GM12801 (cell line): ENCODE data around the gene SMNDC1.

Source experiments
- CTCF ChIP-seq: IDR thresholded peaks from one replicate; pipeline ENCODE4 v1.5.1; 2011; ENCODE audit warnings: control low read depth; ENCODE audit not compliant: insufficient read length; ENCODE audit errors: extremely low read depth

Gene SMNDC1

GRCh38 chr10:110277591-110277990 is 27.1 kb downstream of the SMNDC1 start:
- no peak for TF ChIP-seq CTCF

- no peak for TF ChIP-seq CTCF
These were observed 28.1 kb downstream of the SMNDC1 start for GRCh38 chr10:110276603-110277002.

GRCh38 chr10:110275128-110275729 is 29.5 kb downstream of the SMNDC1 start:
- no peak for TF ChIP-seq CTCF

GRCh38 chr10:110274647-110275046 is 30.1 kb downstream of the SMNDC1 start:
- no peak for TF ChIP-seq CTCF

DNA sequence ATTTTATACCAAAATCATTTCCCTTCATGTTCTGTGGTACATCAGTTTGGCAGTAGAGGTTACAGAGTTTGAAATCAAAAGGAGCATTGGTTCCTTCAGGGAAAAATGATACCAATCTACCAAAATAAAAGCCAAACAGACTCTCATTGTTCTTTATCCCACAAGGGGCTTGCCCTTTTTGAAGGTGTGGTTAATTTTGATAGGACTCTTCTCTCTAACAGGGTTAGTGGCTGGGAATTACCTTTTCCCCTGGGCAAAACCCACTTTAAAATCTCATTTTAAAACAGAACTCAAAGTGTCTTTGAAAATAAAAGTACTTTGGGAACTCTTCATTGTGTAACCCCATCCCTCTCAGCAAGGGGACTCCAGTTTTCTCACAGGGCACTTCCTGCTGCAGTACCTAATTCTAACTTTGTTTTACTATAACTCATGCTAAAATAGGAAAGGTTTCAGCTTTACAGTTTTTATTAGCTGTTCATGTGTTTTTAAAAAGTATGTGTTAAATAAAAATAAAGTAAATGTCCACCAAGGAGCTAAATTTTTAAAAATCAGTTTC is 30.6 kb downstream of the SMNDC1 start:
- TF ChIP-seq CTCF, result no peak

GRCh38 chr10:110273474-110273873 is 31.2 kb downstream of the SMNDC1 start:
- TF ChIP-seq CTCF, result no peak

DNA sequence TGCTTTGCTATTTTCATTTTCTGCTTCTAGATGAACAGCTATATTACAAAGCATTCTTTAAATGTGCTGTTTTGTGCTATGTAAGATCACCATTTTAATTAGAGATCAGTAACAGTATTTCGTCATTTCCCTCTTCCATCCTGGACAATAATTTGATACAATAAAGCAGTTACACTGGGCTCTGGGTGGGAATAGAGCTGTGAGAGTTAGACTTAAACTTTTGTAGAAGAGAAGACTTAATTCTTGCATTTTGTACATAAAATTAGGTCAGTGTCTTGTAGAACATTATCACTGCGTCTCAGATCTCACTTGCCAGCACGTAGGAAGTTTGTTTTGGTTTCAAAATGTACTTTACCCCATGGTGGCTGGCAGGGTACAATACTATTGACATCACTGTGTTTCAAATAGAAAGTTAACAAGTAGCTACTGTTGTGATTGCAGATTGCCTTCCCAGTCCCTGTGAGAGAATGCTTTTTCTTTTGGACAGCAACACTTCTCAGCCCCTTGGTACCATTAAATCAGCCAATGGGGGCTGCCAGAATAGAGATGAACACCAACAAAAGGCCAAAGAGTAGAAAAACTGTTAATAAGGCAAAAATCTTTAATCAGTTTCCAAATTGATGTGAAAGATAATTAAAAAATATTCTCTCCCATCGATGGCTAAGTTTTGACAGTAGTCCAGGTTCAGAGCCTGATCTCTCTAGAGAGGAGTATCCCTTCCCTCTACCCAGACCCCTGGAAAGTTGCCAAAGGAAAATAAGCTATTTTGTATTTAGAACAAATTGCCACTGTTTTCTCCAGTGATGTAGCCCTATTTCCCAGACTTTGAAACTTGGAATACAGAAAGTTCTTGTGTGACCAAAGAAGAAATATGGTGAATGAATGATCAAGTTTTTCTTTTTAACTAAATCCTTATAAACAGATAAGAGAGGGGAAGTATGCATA is 35.1 kb downstream of the SMNDC1 start:
- no peak for TF ChIP-seq CTCF
